Fibroblast of mammary gland (primary cell): ENCODE data around the gene TLL2.

Experiments used
- DNase-seq: peaks from one replicate; pipeline ENCODE4 v3.0.0-alpha.2; 2010; ENCODE audit warnings: low read depth
- H3K4me3 ChIP-seq: 2 replicates; pipeline ENCODE4 v1.5.1; 2011; ENCODE audit warnings: low read depth, mild to moderate bottlenecking, low read length, moderate library complexity; ENCODE audit not compliant: control insufficient read depth
- TF ChIP-seq, protein P1 (sequence below): conservative IDR thresholded peaks from 2 replicates; pipeline ENCODE4 v1.5.1; 2011; ENCODE audit warnings: low read depth, low read length, inconsistent platforms; ENCODE audit not compliant: control insufficient read depth, insufficient read depth

TLL2 gene

DNA sequence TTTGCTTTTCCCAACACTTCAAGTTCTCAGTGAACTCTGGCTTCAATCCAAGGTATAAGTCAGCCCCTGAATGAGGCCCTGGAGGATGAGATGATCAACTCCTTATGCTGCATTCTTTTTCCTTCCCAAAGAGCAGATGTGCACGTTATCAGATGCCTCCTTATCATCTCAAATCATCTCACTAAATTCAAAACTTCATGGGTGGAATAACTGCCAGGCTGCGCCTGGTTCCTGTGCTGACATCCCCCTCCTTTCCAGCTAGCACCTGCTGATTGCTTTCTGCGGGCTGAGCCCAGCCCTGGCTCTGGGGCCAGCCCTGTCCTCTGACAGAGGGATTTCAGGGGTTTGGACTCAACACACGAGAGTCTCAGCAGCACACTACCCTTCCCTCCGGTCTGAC is 44.9 kb downstream of the TLL2 start:
- H3K4me3 ChIP-seq, result no peak overlapping the region
- peak; percentile 24 for DNase-seq
- TF ChIP-seq, protein P1, sequence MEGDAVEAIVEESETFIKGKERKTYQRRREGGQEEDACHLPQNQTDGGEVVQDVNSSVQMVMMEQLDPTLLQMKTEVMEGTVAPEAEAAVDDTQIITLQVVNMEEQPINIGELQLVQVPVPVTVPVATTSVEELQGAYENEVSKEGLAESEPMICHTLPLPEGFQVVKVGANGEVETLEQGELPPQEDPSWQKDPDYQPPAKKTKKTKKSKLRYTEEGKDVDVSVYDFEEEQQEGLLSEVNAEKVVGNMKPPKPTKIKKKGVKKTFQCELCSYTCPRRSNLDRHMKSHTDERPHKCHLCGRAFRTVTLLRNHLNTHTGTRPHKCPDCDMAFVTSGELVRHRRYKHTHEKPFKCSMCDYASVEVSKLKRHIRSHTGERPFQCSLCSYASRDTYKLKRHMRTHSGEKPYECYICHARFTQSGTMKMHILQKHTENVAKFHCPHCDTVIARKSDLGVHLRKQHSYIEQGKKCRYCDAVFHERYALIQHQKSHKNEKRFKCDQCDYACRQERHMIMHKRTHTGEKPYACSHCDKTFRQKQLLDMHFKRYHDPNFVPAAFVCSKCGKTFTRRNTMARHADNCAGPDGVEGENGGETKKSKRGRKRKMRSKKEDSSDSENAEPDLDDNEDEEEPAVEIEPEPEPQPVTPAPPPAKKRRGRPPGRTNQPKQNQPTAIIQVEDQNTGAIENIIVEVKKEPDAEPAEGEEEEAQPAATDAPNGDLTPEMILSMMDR, result no peak

DNA sequence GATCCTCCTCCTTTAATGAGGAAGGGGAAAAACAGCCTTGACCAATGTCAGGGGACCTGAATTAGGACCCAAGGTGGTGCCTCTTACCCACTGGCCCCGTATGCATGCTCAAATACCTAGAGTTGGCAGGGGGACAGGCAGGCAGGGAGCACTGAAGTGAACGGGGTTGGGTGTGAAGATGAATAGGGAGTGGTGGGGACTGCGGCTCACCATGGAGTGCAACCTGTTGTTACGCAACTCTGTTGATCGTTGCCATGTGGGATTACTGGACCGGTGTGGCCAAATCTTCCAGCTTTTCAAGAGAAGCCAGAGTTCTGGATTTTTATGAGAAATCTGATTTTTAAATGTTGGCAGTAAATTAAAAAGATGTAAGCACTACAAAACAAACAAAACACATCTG is 48.1 kb downstream of the TLL2 start:
- no peak for DNase-seq
- TF ChIP-seq, protein P1, result no peak
- no peak overlapping the region for H3K4me3 ChIP-seq

GRCh38 chr10:96463562-96463961 is 50.2 kb downstream of the TLL2 start:
- TF ChIP-seq, protein P1, result no peak
- DNase-seq, result no peak
- H3K4me3 ChIP-seq, result no peak overlapping the region

- no peak for DNase-seq
- TF ChIP-seq, protein P1, result no peak
- no peak overlapping the region for H3K4me3 ChIP-seq
These were observed 51.0 kb downstream of the TLL2 start for GRCh38 chr10:96462606-96463151.

DNA sequence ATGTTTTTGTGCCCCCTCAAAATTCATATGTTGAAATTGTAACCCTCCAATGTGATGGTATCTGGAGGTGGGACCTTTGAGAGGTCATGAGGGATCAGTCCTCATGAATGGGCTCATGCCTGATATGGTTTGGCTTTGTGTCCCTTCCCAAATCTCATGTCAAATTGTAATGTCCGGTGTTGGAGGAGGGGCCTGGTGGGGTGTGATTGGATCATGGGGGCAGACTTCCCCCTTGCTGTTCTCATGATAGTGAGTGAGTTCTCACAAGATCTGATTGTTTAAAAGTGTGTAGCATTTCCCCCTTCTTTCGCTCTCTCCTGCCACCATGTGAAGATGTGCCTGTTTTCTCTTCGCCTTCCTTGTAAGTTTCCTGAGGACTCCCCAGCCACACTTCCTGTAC is 53.4 kb downstream of the TLL2 start:
- H3K4me3 ChIP-seq, result no peak overlapping the region
- DNase-seq, result no peak
- TF ChIP-seq, protein P1, result no peak

- no peak overlapping the region for H3K4me3 ChIP-seq
- TF ChIP-seq, protein P1, result no peak
- DNase-seq, result no peak
These were observed 56.4 kb downstream of the TLL2 start for GRCh38 chr10:96457341-96457740.
